Nucleus accumbens (tissue), 56 donors: Measurements from ENCODE around the gene RASEF.
"Not testable (repeated sequence)": the region's sequence is repeated elsewhere in the genome, so short reads cannot be mapped to it uniquely, and the experiment has no call there.

Source experiments
- DNase-seq, 56 donors: peaks; one replicate each; lab custom pipeline; 2025; lab: John Stamatoyannopoulos, UW

The RASEF gene

GRCh38 chr9:82987370-82988189 is 75.4 kb downstream of the RASEF start:
- no peak for DNase-seq

- DNase-seq, result no peak
Measured at GRCh38 chr9:82981552-82981951, 81.4 kb downstream of the RASEF start.

DNA sequence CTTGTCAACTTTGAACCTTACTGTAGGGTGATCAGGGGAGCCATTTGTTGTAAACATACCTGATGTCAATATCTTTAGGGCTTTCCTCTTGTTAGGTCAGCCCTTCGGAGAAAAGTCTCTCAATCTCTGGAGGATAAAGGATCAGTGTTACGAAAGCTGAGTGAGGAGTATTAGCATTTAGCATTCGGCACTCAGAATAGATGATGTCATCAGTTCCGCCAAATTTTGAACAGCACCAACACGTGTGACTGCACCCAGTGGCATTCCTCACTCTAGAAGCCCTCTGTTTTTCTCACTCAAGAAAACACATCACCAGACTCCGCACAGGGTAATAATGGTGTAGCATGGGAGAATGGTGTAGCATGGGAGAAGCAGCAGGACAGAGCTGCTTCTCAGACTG is 87.8 kb downstream of the RASEF start:
- DNase-seq, result no peak

- DNase-seq, result no peak
Measured at GRCh38 chr9:82972446-82972845, 90.5 kb downstream of the RASEF start.

DNA sequence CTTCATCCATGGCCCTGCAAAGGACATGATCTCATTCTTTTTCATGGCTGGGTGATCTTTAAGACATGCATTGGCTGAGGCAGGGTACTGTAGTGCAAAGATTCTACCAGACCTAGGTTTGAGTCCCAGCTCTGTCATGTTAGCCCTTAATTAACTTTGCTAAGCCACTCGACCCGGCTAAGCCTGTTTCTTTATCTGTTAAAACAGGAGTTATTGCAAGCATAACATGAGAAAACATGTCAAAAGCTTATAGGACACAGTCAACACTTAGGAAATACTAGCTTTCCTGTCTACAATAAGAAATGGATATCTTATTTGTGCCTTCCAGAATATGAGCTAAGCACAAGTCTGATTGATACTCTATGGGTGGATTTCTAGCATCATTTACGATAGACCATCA is 92.6 kb downstream of the RASEF start:
- no peak for DNase-seq

DNA sequence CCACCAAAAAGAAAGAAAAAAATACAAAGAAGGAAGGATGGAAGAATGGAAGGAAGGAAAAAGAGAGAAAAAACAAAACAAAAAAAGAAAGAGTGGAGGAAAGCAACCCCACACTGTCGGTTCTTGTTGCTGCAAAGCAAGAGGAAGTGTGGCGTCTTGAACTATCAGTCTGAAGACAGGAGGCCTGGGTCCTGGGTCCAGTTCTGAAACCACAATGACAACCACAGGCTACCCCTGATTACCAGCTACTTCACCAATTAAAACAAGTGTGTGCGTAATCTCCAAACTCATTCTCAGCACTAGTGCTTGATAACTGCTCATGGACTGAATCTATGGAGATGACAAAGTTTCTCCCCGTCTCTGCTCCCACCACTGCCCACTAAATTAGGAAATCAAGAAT is 93.7 kb downstream of the RASEF start:
- no peak for DNase-seq

- DNase-seq, result no peak
Measured at GRCh38 chr9:82968816-82969215, 94.1 kb downstream of the RASEF start.

GRCh38 chr9:82968388-82968787 is 94.6 kb downstream of the RASEF start:
- DNase-seq, result no peak

DNA sequence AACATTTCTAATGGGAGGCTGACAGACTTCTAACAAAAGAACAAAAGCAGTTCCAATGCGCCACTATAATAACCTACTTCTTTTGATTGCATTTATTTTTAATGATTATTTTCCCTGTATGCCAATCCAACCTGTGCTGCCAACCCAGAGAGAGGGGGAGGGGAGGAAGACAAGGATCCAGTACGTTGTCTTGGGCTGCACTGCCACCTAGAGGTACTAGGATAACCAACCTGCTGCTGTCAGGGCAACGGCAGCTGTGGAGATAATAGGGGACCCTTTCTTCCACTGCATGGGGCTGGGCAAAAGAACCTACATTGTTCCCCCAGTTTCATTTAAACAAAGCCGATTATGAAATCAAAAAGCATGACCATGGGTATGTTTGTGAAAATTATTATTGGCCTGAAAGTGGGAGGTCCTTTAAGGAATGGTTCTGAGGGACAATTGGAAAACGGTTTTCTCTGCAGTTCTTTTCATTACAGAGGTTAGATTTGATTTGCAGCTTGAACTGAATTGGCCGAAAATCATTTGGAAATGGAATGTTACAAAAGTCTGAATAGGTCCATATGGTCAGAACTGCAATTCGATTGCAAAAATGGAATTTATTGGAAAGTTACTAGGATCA is 101.3 kb downstream of the RASEF start:
- DNase-seq, result peak; percentile 8 to 94 (median 72)

GRCh38 chr9:82957529-82958379 is 105.2 kb downstream of the RASEF start:
- DNase-seq, result no peak

- DNase-seq, result no peak
Measured at GRCh38 chr9:82949203-82949602, 113.7 kb downstream of the RASEF start.

DNA sequence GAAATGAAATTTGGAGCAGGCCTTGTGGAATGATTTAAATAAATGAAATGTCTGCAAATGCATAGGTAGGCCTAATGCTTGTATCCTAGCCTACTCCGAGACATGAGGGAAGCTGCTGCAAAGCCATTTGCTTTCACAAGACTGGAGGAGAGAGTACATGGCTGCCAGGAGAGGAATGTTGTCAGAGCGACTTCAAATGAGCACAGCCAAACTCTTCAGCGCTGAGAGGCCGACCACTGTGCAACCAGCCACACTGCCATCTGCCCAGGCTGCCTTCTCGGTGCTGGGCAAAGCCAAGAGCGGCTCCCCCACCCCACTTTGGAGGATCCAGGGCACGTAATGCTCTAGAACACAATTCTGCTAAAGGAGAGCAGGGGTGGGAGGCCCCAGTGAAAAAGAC is 122.6 kb downstream of the RASEF start:
- DNase-seq, result no peak

DNA sequence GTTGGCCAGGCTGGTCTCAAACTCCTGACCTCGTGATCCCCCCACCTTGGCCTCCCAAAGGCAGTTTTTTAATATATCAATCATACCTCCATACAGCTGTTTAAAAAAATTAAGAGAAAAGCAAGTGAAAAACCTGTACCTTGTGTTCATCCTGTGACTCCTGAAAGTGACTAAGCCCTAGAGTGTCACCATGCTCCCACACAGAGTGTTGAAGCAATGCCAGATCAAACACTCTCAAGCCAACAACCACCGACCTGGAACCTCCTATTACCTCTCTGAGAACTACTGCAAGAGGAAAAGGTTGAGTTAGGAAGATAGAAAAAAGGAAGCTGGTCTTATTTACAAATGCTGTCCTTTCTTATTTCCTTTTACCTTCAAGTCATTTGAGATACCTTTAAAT is 123.5 kb downstream of the RASEF start:
- no peak for DNase-seq

- no peak for DNase-seq
Measured at GRCh38 chr9:82938426-82939218, 124.3 kb downstream of the RASEF start.

DNA sequence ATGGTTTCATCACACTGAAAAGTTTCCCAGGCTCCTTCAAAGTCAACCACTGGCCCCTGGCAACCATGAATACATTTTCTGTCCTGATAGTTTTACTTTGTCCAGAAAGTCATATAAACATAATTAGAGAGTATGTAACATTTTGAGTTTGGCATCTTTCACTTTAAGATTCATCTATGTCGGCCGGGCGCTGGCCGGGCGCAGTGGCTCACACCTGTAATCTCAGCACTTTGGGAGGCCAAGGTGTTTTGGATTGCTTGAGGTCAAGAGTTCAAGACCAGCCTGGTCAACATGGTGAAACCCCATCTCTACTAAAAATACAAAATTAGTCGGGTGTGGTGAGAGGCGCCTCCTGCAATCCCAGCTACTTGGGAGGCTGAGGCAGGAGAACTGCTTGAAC is 126.4 kb downstream of the RASEF start:
- not testable (repeated sequence) for DNase-seq

- DNase-seq, result no peak
Measured at GRCh38 chr9:82934949-82935348, 128.0 kb downstream of the RASEF start.

GRCh38 chr9:82934025-82934424 is 128.9 kb downstream of the RASEF start:
- DNase-seq, result not testable (repeated sequence)

DNA sequence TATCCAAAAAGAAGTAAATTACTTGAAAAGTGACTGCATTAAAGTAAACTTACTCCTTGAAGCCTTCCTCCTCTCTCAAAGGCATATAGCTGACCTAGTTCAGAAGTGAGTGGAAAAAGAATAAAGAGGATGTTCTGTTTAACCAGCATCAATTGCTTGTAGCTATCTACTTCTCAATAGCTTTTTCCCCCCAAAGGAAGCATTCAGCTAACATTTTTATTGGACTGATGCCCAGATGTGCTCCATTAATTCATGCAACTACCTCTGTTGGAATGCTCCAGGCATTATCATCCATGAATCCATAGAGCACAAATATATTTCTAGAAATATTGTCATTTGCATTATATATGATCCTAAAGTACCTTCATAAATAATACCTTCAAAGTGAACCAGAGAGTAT is 132.8 kb downstream of the RASEF start:
- DNase-seq, result no peak
